A549 (cell line): ENCODE results near the gene AP5M1.

Experiments used
- CHD2 ChIP-seq: fragments of 150-350 bp; IDR thresholded peaks from 2 replicates; pipeline ENCODE4 v1.6.1; 2014; ENCODE audit warnings: low read length; ENCODE audit not compliant: partially characterized antibody
- HOXB13 ChIP-seq: fragments of 250-450 bp; sonication (Bioruptor Pico); IDR thresholded peaks from 2 replicates; pipeline ENCODE4 v1.5.0; 2020; ENCODE audit warnings: low read depth, mild to moderate bottlenecking, moderate library complexity
- JUNB ChIP-seq: fragments of >200 bp; sonication (Bioruptor Twin); formaldehyde crosslinking; IDR thresholded peaks from 2 replicates; pipeline ENCODE4 v1.6.1; 2016
- POLR2A ChIP-seq: IDR thresholded peaks from 2 replicates; pipeline ENCODE4 v1.6.1; 2012; ENCODE audit warnings: mild to moderate bottlenecking, low read length
- TF ChIP-seq, protein P1 (sequence below): fragments of >200 bp; sonication (Bioruptor Twin); formaldehyde crosslinking; IDR thresholded peaks from 3 replicates; pipeline ENCODE4 v1.5.1; 2016

- no peak for TF ChIP-seq CHD2
- TF ChIP-seq, protein P1, sequence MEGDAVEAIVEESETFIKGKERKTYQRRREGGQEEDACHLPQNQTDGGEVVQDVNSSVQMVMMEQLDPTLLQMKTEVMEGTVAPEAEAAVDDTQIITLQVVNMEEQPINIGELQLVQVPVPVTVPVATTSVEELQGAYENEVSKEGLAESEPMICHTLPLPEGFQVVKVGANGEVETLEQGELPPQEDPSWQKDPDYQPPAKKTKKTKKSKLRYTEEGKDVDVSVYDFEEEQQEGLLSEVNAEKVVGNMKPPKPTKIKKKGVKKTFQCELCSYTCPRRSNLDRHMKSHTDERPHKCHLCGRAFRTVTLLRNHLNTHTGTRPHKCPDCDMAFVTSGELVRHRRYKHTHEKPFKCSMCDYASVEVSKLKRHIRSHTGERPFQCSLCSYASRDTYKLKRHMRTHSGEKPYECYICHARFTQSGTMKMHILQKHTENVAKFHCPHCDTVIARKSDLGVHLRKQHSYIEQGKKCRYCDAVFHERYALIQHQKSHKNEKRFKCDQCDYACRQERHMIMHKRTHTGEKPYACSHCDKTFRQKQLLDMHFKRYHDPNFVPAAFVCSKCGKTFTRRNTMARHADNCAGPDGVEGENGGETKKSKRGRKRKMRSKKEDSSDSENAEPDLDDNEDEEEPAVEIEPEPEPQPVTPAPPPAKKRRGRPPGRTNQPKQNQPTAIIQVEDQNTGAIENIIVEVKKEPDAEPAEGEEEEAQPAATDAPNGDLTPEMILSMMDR = no peak
- no peak for TF ChIP-seq JUNB
- TF ChIP-seq POLR2A = no peak
- no peak for TF ChIP-seq HOXB13 (CRISPR knock-in tag)
These were observed 61.1 kb downstream of the AP5M1 start for GRCh38 chr14:57329833-57330232.
